ENCODE measurements around the gene R3HCC1L.

Gene R3HCC1L

DNA sequence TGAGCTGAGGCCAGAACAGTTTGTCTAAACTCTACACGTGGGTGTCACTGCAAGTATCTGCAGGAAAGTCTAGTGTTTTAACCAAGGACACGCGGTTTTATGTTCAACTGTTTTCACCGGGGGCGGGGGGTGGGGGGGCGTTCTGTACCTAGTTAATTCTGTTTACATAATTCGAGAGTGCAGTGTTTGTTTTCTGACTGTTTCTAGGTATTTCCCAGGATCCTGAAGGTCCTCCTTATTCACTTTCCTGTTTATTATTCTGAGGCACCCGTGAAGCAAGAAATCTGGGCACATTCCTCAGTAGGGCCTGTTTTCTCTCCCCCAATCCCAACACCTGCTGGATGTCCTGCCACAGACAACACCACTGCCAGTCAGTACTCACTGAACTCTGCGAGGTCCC, 125.9 kb downstream of the R3HCC1L start:
- DNase-seq (ENCODE audit: low read depth, low spot score) = no peak

DNA sequence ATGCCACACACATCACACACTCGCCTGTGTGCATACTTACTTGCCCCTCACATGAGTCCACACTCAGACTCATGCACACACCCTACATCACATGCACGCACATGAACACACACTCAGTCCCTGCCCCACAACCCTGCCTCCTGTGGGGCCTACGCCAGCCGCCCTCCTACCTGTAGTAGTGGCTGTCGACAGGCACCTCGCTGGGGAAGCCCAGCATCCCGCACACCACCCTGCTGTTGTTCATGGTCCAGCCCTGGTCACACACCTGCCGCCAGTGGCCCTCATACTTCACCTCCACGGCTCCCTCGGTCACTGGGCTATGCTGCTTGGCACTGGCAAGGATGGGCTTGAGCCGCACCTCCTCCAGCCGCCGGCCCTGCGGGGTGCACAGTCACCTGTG, 126.3 kb downstream of the R3HCC1L start:
- no peak for DNase-seq (ENCODE audit: low read depth, low spot score)

DNA sequence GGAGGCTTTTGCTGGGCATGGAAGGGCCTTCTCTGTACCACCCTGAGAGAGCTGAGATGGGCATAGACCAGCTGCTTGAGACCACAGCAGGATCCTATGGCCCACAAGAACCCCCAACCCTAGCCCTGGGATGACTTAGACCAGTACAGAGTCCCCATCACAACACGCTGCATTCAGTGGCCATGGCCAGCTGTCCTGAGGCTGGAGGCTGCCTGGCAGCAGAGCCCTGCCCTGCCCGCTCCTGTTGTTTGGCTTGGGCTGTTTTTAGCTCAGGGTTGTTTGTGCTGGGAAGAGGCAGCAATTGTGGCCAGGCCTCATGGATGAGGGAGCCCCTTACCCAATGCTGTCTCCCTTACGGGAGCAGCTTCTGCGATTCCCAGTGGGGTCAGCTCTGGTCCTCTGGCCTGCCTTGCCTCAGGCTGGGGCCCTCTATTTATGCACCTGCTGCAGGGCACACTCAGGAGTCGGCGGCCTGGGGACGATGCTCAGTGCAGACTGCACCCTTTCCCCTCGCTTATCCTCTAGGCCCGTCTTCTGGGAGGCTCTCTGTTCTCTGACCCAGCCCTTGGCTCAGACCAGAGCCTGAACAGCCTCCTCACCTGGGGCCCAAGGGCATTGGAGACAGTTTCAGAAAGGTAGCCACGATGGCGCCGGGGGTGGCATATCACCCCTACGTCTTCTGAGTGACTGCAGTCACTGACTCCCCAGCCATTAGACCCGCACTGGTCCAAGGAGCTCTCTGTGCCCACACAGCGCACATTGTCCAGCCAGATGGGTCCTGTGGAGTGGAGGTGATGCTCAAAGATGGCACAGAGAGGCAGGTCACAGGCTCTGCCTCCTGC, 127.2 kb downstream of the R3HCC1L start:
- no peak for DNase-seq (ENCODE audit: low read depth, low spot score)

DNA sequence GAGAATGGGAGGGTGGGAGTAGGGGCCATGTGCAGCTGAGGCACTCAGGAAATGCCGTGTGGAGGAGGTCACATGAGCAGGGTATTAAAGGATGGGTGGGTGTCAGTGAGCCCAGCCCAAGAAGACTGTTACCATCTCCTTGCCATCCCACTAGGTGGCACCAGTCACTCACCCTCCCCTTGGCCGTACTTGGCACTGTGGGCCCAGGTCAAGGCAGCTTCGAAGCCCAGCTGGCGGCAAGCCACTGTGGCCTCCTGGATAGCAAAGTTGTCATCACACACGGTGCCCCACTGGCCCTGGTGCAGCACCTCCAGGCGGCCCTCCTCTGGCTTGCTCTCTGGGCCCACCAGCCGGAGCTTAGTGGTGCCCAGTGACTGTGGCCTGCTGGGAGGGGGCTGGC, 128.1 kb downstream of the R3HCC1L start:
- DNase-seq (ENCODE audit: low read depth, low spot score) = no peak

DNA sequence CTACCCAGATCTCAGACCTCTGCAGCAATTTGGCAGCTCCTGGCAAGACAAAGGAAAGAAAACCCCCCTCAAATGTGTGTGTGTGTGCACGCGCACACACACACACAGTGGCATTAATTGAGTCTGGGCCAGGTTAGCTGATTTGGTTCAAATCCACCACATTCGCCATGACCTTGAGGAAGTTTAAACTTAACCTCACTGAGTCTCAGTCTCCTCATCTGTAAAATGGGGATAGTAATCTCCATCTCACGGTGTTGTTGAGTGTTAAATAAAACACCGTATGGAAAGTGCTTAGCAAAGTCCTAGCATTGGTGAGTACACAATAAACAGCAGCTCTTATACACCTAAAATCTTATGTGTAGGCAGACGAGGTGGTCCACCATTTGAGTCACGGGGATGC, 128.6 kb downstream of the R3HCC1L start:
- DNase-seq (ENCODE audit: low read depth, low spot score) = no peak

DNA sequence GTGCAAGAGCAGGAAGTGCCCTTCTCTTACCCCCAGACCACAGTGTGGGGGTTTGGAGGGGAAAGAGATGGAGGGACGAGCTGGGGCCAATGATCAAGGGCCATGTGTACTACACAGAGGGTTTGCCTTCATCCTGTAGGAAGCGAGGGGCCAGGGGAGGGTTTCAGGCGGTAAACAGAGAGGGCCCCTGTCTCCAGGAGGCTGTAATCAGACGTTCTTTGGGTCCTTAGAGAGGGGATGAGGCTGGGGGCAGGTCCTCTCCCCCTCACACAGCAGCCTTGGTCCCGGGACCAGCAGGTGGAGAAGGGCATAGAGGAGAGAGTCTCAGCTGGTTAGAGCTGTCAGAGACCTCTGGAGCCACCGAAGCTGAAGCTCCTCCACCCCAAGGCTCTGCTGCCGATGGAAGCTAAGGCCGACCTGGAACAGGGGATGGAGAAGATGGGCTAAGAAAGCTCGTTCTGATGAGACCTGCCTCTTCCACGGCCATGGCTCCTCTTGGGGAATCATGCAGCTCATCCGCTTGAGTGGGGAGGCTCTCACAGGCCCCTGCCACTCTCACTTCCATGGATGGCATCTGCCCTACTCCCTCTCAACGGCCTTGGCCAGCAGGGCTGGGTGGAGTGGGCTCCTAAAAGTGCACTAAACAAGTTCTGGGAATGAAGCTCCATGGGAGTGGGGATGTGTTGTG, 130.1 kb downstream of the R3HCC1L start:
- DNase-seq (ENCODE audit: low read depth, low spot score) = no peak

DNA sequence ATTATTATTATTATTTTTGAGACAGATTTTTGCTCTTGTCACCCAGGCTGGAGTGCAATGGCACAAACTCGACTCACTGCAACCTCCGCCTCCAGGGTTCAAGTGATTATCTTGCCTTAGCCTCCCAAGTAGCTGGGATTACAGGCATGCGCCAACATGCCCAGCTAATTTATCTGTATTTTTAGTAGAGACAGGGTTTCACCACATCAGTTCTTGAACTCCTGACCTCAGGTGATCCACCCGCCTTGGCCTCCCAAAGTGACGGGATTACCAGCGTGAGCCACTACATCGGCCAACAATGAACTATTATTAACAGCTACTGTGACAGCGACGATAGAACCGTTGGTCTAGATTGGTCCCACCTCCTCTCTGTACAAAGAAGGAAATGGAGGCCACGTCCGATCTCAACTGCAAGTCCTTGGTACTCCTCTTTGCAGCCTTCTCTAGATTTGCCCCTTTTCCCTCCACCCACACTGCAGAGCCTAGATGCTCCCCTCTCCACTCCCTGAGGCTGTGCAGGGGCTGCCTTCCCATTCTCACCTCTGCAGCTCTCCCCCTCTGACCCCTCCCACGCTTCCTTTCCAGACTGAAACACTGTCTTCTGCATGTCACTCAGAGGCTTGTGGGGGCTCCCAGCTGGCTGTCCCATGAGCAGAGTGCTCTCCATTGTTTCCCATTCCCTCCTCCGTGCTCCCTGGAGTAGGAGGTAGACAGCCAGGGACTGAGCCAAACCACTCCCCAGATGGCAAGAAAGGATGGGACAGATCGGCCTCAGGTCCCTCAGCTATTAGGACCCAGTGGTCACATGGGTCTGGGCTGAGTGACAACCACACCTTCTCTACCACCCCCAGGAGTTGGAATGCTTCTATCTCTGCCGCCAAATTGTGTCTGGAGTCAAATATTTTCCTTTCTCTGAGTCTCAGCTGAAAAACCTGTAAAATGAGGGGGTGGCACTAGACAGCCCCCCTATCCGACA, 131.2 kb downstream of the R3HCC1L start:
- no peak for DNase-seq (ENCODE audit: low read depth, low spot score)

DNA sequence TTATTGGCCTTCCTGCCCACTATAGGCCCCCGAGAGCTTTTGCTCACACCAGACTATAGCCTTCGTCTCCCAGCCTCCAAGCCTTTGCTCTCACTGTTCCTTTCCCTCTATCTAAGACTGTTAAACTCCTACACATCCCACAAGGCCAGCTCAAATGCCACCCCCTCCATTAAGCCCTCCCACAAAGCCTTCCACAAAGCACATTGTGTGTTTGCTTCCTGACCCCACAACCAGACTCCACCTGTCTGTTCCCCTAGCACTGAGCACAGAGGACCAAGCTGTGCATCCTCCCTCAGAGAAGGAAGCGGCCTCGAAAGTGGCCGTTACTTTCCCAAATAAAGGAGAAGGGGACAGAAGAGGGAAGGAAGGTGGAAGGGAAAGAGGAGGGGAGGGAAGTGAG, 132.2 kb downstream of the R3HCC1L start:
- no peak for DNase-seq (ENCODE audit: low read depth, low spot score)

DNA sequence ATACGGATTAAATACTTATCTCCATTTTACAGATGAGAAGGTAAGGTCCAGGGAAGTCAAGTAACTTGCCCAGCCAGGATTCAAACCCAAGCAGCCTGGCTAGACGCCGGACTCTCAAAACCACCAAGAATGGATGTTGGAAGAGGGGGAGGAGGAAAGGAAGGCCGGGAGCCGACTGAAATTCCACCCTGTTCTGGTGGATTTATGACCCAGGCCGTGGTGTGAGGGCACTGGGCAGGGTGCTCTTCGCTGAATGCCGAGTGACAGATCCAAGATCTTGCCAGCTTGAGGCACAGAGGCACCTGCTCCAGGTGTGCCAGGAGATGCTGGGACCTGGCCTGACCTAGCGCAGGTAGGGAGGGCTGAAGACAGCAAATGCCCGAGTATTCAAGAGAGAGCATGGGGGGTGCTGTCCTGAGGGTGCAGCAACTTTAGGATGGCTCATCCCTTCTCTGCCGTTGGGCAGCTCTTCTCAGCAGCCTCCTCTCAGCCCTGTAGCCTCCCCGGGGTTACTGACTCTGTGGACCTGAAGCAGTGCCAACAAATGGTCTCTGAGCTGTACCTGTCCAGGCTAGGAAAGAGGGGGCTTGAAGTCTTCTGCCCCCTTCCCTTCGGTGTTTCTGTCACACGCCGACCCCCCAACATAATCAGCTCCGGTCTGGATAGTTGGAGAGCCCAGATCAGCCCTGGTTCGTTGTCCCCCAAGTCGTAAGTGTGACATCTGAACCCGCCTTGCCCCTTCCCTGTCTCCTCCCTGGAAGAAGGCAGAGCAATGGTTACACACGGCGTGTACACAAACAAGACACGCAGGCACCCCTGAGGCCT, 132.8 kb downstream of the R3HCC1L start:
- DNase-seq (ENCODE audit: low read depth, low spot score) = no peak

DNA sequence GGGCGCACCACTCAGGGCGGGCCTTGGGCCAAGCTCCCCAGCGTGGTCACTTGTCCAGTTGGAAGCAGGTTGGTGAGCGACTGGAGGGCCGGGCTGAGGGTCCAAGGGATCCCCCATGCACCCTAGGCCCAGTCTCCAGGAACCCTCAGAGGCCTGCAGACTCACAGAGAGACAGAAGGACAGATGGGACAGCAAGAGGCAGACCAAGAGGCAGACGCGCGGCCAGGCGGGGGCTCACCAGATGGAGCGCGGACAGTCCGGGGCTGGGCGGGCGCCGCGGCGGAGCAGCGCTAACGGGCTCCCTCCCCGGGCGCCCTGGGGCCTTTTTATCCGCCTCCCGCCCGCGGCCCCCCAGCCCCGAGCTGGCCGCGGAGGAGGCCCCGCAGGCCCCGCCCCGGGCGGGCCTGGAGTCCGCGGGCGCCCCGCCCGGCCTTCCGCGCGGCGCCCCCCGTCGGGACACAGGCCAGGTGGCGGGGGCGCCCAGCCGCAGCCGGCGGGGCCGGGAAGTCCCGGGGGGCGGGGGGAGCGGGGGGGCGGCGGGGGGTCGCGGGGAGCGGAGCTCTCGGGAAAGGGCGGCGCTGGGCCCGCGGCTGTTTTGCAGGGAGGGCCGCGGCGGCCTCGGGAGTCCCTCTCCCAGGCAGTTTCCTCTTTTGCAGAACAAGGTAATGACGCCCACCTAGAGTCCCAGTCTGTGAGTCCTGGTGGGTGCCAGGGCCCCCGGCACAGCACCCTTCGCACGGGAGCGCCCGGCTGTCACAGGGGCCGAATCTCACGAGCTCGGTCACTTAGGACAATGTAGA, 133.6 kb downstream of the R3HCC1L start, which contains the start of gene LOXL4:
Gene LOXL4, minus strand, starts transcription at position 301 of the 800 bp plus-strand sequence. CDS start 5,175 bp downstream, outside the sequence.
- no peak for DNase-seq (ENCODE audit: low read depth, low spot score)

DNA sequence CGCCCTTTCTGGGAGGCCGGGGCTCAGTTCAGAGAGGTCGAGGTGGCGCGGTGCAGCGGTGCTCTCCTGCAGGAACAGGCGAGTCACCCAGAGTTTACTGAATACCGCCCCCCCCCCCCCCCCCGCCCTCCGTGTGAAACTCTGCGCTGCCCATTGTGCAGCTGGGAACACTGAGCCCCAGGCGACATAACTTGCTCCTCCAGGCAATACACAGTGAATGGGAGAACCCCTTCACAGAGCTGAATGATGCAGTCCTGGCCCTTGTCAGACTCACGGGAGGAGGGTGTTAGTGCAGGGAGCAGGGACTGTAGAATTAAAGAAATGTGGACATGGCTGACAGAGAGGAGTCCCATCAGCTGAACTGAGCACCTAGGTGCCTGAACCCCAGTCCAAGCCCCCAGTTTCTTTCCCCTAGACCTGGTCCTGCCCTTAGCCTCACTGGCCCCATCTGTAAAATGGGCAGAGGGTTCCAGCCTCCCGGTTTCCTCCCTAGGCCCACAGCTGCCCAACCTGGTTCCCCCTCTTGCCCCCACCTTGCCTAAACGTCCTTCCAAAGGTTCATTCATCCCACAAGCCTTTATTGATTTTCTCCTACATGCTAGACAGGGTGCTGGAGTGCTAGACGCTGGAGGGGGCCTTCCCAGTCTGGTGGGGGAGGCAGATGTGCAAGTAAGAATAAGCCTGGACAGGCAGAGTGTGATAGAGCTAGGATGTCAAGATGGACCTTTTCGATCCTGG, 134.4 kb downstream of the R3HCC1L start:
- no peak for DNase-seq (ENCODE audit: low read depth, low spot score)

DNA sequence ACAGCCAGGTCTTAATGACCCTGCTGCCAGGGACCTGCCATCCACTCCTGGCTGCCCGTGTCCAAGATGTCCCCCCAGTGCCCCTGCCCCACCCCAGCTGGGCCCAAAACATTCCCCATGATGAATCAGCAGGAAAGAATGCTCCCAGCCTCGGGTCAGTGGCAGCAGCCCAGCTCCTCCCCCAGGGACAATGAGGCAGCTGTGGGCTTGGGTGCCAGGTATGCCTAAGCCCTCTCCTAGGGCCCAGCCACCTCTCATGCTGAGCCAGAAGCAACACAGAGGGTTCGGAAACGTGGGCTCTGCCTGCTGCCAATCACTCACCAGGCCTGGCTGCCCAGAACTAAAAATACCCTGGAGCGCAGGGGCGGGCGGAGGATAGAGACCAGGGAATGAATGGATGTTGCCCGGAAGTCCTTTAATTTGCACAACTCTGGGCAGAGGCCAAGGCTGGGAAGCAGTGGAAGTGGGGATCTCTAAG, 135.0 kb downstream of the R3HCC1L start:
- DNase-seq (ENCODE audit: low read depth, low spot score) = no peak

DNA sequence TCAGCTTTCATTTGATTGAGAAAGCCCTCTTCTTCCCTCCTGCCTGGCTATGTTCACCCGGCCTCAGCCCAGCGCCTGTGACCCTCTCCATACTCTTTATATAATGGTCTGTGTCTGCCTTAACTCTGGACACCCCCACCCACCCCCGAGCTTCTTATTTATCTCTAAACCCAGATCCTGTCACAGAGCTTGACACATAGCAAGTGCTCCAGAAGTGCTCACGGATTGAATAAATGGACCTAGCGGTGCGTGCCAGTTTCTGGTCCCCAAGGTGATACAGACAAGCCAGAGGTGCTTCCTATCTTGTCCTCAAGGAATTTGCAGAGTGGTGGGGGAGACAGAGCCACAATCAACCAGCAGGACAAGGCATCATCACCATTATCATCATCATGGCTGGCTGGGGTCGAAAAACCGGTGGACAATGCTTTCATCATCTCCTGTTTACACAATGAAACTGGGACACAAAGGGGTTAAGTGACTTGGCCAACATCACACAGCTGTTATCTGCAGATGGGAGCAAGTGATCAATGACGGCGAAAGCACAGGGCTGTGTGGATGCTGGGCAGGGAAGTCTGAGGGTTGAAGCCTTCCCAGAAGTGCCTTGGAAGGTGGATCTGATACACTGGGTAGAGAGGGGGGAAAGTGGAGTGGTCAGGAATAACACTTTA, 135.8 kb downstream of the R3HCC1L start:
- DNase-seq (ENCODE audit: low read depth, low spot score) = no peak

DNA sequence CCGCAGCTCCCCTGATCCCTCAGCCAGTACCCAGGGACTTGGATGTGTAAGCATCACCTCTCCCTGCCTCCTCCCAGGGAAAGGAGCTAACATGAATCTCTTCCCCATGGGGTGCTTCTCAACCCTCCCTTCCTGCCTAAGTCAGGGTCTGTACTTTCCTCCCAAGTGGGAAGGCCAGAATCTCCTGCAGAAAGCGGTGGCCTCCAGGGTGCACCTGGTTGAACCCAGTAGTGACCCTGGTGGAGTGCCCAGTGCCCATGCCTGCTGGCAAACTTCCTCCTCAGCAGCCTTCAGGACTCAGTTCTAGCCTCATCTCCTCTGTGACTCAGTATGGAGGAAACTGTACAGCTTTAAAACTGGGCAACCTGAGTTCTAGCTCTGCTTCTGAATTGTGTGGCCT, 136.3 kb downstream of the R3HCC1L start:
- DNase-seq (ENCODE audit: low read depth, low spot score) = no peak

DNA sequence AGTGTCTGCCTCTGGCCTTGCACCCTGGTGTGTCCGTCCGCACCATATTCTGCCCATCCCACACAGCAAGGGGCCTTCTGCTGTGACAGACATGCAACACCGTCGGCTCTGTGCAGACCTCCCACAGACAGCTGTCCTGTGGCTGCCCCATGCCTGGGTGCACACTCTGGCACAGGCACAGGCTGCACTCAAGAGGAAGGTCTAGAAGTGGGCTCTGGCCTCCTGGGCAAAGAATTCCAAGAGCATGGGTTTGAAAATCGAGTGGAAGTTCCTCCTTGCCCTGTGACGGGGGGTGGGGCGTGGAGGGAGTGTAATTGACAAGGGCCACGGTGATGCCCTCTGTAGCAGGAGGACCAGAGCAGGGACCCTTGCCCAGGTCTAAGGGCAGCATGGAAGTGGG, 137.8 kb downstream of the R3HCC1L start:
- no peak for DNase-seq (ENCODE audit: low read depth, low spot score)

DNA sequence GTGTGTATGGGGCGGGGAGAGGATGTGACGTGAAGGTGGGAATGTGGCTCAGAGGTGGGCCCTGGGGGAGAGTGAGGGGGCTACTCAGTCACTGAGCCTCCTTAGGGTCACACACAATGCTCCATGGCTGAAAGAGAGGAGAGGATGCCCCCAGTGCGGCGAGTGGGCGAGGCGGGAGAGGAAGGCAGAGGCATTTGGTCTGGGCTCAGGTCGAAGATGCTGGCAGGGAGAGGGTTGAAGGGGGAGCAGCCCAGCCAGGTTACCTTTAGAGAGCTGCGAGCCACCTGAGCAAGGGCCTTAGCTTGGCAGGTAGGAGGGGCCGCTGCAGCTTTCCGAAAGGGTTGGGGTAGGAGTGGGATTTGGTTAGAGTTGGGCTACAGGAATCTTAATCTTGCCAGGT, 138.2 kb downstream of the R3HCC1L start:
- no peak for DNase-seq (ENCODE audit: low read depth, low spot score)

DNA sequence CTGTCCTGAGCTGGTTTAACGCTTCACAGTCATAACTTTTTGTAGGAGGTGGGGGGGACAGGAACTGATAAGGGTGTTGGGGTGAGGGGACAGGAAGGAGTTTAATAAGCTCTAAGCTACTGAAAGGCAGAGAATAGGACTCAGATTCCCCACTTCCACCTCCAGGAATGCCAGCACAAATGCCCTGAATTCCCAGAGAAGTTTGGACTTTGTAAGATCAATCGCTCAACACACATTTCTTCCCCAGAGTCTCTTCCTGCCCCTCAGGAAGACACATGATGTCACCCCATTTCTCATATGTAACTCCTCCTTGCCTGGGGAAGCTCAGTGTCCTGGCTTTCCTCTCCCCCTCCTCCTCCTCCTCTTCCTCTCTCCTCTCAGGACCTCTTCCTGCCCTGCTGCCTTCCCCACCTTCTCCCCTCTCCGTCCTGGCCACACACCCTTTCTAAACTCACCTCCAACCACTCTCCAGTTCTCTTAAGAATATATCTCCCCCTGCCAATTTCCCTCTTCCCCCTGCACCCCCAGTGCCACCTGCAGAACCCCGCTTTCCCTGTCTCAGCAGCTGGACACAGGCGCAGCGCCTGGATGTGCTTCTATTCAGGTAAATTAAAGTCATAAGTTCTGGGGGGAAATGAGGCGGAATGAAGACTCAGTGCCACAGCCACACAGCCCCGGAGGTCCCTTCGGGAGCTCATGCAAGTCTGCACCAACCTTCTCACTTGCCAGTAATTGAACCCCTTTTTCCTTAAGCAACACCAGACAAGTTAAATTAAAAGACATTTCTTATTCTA, 138.8 kb downstream of the R3HCC1L start:
- DNase-seq (ENCODE audit: low read depth, low spot score) = no peak

DNA sequence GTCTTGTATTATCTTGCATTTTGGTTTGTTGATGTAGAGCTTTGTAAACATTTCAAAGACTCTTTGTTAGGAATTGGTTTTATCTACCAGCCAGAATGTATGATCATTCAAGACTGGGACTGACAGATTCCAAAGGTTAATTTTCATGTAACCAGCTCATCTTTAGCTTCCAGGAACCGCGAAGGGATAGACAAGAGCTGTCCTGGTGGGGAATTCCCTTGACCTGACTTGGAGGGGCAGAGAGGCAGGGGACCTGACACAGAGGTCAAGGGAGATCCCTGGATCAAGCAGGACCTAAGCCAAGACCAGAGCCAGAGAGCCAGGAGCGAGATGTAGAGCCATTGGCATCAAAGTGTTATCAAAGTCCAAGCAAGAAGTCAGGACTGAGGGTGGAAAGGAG, 140.1 kb downstream of the R3HCC1L start:
- DNase-seq (ENCODE audit: low read depth, low spot score) = no peak

Measured in smooth muscle cell of the brain vasculature (primary cell).